GM12878 (cell line): ENCODE measurements around the gene SIN3B. TPM values are rescaled to one million over a fixed set of nuclear protein-coding genes. Genes with fewer than 3 reads are reported as not detected.
A peak's percentile ranks its signal among the peaks of the same experiment; 100 is the strongest.

Experiments used
- ATAC-seq: fragments of 200-7000 bp; cut with Tn5 transposase; 3 replicates; pipeline ENCODE4 v1.9.1; 2020; ENCODE audit warnings: mild to moderate bottlenecking, moderate library complexity
- BruUV-seq: library from RNA; stranded (reverse); fragments of 400-500 nt; replicated peaks from 2 replicates; lab custom pipeline; 2021; lab: Mats Ljungman, UMichigan
- CTCF ChIA-PET: fragments of 300-600 bp; sonication (Branson Sonifier 250); formaldehyde crosslinking; extraction: SDS; loops from one replicate; lab custom pipeline; 2021; ENCODE audit warnings: inconsistent platforms; lab: Yijun Ruan, JAX
- POLR2A ChIA-PET: fragments of 350-600 bp; formaldehyde crosslinking; extraction: SDS; loops from one replicate; lab custom pipeline; 2021; ENCODE audit warnings: inconsistent platforms; lab: Charles Lee
- RAD21 ChIA-PET: fragments of 300-600 bp; sonication (Branson Sonifier 250); formaldehyde crosslinking; loops from one replicate; lab custom pipeline; 2023; ENCODE audit warnings: antibody characterized with exemption; ENCODE audit not compliant: unreplicated experiment; lab: Charles Lee
- SMC1A ChIA-PET: fragments of 300-600 bp; sonication (Branson Sonifier 250); formaldehyde crosslinking; loops from one replicate; lab custom pipeline; 2023; ENCODE audit not compliant: unreplicated experiment, uncharacterized antibody; lab: Charles Lee
- DNase-seq: peaks from one replicate; pipeline ENCODE4 v3.0.0-alpha.2; 2011; ENCODE audit warnings: low read depth, low spot score
- FAIRE-seq: peaks from 3 replicates; lab custom pipeline; 2011; peaks lifted over from hg19 to GRCh38; lab: Jason Lieb, UNC
- H2AFZ ChIP-seq: 2 replicates; pipeline ENCODE4 v1.6.0; 2011; ENCODE audit warnings: low read depth, low read length, control low read depth; ENCODE audit not compliant: control insufficient read depth
- H3K27ac ChIP-seq: 2 replicates; pipeline ENCODE4 v1.5.1; 2011; ENCODE audit warnings: control low read depth; ENCODE audit not compliant: control insufficient read depth, insufficient read depth
- H3K27me3 ChIP-seq, 2 experiments: replicated peaks in 1 of 2; 2 replicates each; pipeline versions ENCODE4 v1.6.0 to v1.6.1; 2011; ENCODE audit warnings: low read length in 1 of 2; ENCODE audit not compliant: control insufficient read depth in 2 of 2, insufficient read depth in 2 of 2
- H3K36me3 ChIP-seq, 2 experiments: 2 replicates each; pipeline ENCODE4 v1.5.1; 2011; ENCODE audit warnings: low read length in 1 of 2; ENCODE audit not compliant: control insufficient read depth in 2 of 2, insufficient read depth in 2 of 2
- H3K4me1 ChIP-seq: 2 replicates; pipeline ENCODE4 v1.6.1; 2011; ENCODE audit warnings: mild to moderate bottlenecking, low read length, moderate library complexity, mixed read lengths; ENCODE audit not compliant: control insufficient read depth, insufficient read depth
- H3K4me2 ChIP-seq: 2 replicates; pipeline ENCODE4 v1.6.0; 2011; ENCODE audit warnings: control low read depth; ENCODE audit not compliant: control insufficient read depth, insufficient read depth
- H3K4me3 ChIP-seq: fragments of 200-600 bp; sonication (generic); 2 replicates; pipeline ENCODE4 v1.5.1; 2016
- H3K79me2 ChIP-seq: 2 replicates; pipeline ENCODE4 v1.6.0; 2011; ENCODE audit warnings: low read length; ENCODE audit not compliant: control insufficient read depth, insufficient read depth
- H3K9ac ChIP-seq: 2 replicates; pipeline ENCODE4 v1.8.0; 2011; ENCODE audit warnings: low read length, control low read depth, mixed read lengths; ENCODE audit not compliant: control insufficient read depth, insufficient read depth
- H3K9me3 ChIP-seq: replicated peaks from 3 replicates; pipeline ENCODE4 v1.5.1; 2011; ENCODE audit warnings: mild to moderate bottlenecking, low read length; ENCODE audit not compliant: control insufficient read depth, insufficient read depth
- H4K20me1 ChIP-seq: 2 replicates; pipeline ENCODE4 v1.6.0; 2011; ENCODE audit not compliant: control insufficient read depth, insufficient read depth
- BHLHE40 ChIP-seq, 2 experiments: fragments of 450-650 bp in 1 of 2; IDR thresholded peaks; 2 replicates each; pipeline ENCODE4 v1.6.1; 2011 to 2017; ENCODE audit warnings: low read depth in 2 of 2, borderline replicate concordance in 1 of 2, improper control_type of control experiment in 1 of 2, low read length in 1 of 2, mild to moderate bottlenecking in 1 of 2
- CHD1 ChIP-seq: IDR thresholded peaks from 2 replicates; pipeline ENCODE4 v1.6.1; 2012; ENCODE audit warnings: low read depth, low read length, improper control_type of control experiment
- FOXK2 ChIP-seq: fragments of 450-650 bp; IDR thresholded peaks from 2 replicates; pipeline ENCODE4 v1.6.1; 2017; ENCODE audit warnings: mild to moderate bottlenecking, moderate library complexity
- JUNB ChIP-seq: IDR thresholded peaks from 2 replicates; pipeline ENCODE4 v1.6.1; 2016; ENCODE audit warnings: antibody characterized with exemption, mild to moderate bottlenecking
- JUND ChIP-seq: IDR thresholded peaks from 2 replicates; pipeline ENCODE4 v1.6.1; 2012; ENCODE audit warnings: low read depth, mild to moderate bottlenecking, low read length, improper control_type of control experiment, moderate library complexity
- KAT2A ChIP-seq: conservative IDR thresholded peaks from 2 replicates; pipeline ENCODE4 v1.6.1; 2011; ENCODE audit warnings: low read depth, low read length; ENCODE audit not compliant: control insufficient read depth
- POLR2AphosphoS2 ChIP-seq: IDR thresholded peaks from 2 replicates; pipeline ENCODE4 v1.6.1; 2011; ENCODE audit warnings: low read depth, mild to moderate bottlenecking, low read length, improper control_type of control experiment, moderate library complexity
- SREBF1 ChIP-seq: IDR thresholded peaks from 2 replicates; pipeline ENCODE4 v1.6.1; 2012; ENCODE audit warnings: mild to moderate bottlenecking, low read length
- TCF7 ChIP-seq: IDR thresholded peaks from 2 replicates; pipeline ENCODE4 v1.6.1; 2014; ENCODE audit warnings: antibody characterized with exemption, borderline replicate concordance
- WGBS: methylation state at CpG from one replicate; pipeline ENCODE4 v1.1.6; 2016; ENCODE audit warnings: low lambda C conversion rate; ENCODE audit not compliant: insufficient replicate concordance, insufficient coverage; ENCODE audit errors: missing lambda C conversion rate; 5-methylcytosine and 5-hydroxymethylcytosine counted together
- in situ Hi-C: fragments of 300-500 bp; cut with MboI; formaldehyde crosslinking; loops from 9 replicates; pipeline ENCODE4 v1.14.3; 2018; ENCODE audit warnings: mixed read lengths
- intact Hi-C: fragments of 100-400 bp; cut with micrococcal nuclease; formaldehyde crosslinking; loops from one replicate; pipeline ENCODE4 v1.14.2; 2022; ENCODE audit not compliant: unreplicated experiment
- polyA plus RNA-seq, 11 experiments: library from polyadenylated mRNA; depleted of rRNA in 4 of 11; unstranded in 6 of 11; stranded (reverse) in 5 of 11; fragments of >200 nt; fragmentation: Nextera tagmentation in 4 of 11; fragmentation: Illumina TruSeq in 1 of 11; extraction: Ambion mirVana in 4 of 11; extraction: Trizol in 1 of 11; gene quantifications; 1 replicate in 1 of 11; 2 replicates in 10 of 11; pipeline versions ENCODE4 v1.2.1 to v1.2.3, GENCODE V29; 2011 to 2016; ENCODE audit warnings: inconsistent platforms in 2 of 11, missing spikeins in 2 of 11, low read depth in 1 of 11
- total RNA-seq, 4 experiments: library from RNA; depleted of rRNA in 3 of 4; stranded (reverse); fragments of >200 nt in 3 of 4; fragmentation: Illumina TruSeq in 1 of 4; extraction: Trizol in 1 of 4; gene quantifications; 2 replicates each; pipeline versions ENCODE4 v1.2.1 to v1.2.3, GENCODE V29; 2013 to 2021

The SIN3B gene
- total and polyA plus RNA-seq, 10 of the 15 experiments (the other 5 are each of a cell fraction or from before 2014, with no cell fraction given): 0.68 to 34.5 (median 15.8) TPM

DNA sequence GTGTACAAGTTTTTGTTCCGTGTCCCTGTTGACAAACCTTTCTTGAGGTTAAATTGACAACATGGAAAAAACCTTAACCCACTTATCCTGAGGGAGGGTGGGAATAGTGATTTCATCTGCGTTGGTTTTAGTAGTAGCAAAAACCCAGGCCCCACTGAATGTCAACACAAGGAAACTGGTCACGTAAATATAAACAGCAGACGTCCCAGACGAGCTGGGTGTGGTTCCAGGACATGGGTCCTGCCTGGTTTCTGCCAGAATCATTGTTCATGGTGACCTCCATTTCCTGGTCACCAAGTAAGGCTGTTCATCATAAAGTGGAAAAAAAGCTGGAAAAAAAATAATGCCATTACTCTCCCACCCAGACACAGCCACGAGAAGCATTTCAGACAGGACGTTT lies 42.7 kb downstream of the SIN3B start:
- no peaks in the 10 kb centered on the region for H4K20me1 ChIP-seq
- ChIA-PET POLR2A (interaction anchor here (0.6 kb wide), 1 partner anchor 140 kb away, joined by 3 read pairs; no protein-coding TSS in a partner anchor), RAD21 (no interaction called here), CTCF (no interaction called here), SMC1A (no interaction called here)
- H3K27me3 ChIP-seq: no peaks in the 10 kb centered on the region
- H3K27ac ChIP-seq: no peak overlapping the region
- H3K4me3 ChIP-seq: no peak overlapping the region
- in situ Hi-C loops (no loop called here), intact Hi-C loops (no loop called here)
- no peak for FAIRE-seq
- H2AFZ ChIP-seq: no peak overlapping the region
- no peak for TF ChIP-seq BHLHE40 (IDR thresholded peaks at IDR 0.05; ENCODE audit: borderline replicate concordance in 1 of 2, low read depth in 2 of 2, low read length in 1 of 2)
- TF ChIP-seq JUND: no peak
- no peak for TF ChIP-seq SREBF1
- TF ChIP-seq KAT2A: no peak
- no peak for TF ChIP-seq JUNB
- TF ChIP-seq TCF7: no peak
- no peak for TF ChIP-seq CHD1
- TF ChIP-seq POLR2AphosphoS2: no peak
- peaks cover 8% of the 10 kb centered on the region; the same call in 2 of the 3 replicates for H3K9me3 ChIP-seq
- H3K4me2 ChIP-seq: no peak overlapping the region
- ATAC-seq: no peak
- TSS peak; percentile 48 for BruUV-seq
- peaks cover 14 to 25% of the 10 kb centered on the region in 2 experiments for H3K36me3 ChIP-seq
- no peak overlapping the region for H3K9ac ChIP-seq
- no peak for DNase-seq
- H3K4me1 ChIP-seq: peaks cover 5% of the 10 kb centered on the region
- H3K79me2 ChIP-seq: no peaks in the 10 kb centered on the region
- WGBS: 98% methylated on average over 7 of the region's 7 CpGs

DNA sequence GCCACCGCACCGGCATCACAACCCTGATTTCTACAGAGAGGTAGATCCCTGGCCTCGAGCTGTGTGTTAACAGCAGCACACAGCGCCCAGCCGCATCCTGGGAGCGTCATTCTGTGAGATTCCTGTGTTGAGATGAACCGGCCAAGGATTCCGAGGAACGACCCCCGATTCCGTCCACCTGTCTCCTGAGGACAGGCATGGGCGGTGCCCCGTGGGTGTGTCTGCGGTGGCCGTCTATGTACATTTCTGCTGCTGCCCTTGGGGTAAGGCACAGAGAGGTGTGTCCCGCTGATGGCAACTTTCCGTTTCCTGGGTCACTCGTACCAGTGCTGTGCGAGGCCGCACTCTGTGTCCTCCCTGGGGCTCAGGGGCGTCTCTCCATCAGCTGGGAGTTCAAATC lies 43.5 kb downstream of the SIN3B start:
- ATAC-seq (no peak), FAIRE-seq (no peak), DNase-seq (no peak)
- SMC1A ChIA-PET: no interaction called here
- 97% methylated on average over 21 of the region's 21 CpGs for WGBS
- H3K36me3 ChIP-seq: peaks cover 10 to 30% of the 10 kb centered on the region in 2 experiments
- no TSS peak for BruUV-seq
- TF ChIP-seq FOXK2: no peak
- RAD21 ChIA-PET: no interaction called here
- H3K4me3 ChIP-seq: no peak overlapping the region
- peaks cover 8% of the 10 kb centered on the region; the same call in 2 of the 3 replicates for H3K9me3 ChIP-seq
- no peak overlapping the region for H3K4me2 ChIP-seq
- H3K79me2 ChIP-seq: no peaks in the 10 kb centered on the region
- H3K27me3 ChIP-seq: no peaks in the 10 kb centered on the region
- intact Hi-C loops (no loop called here), in situ Hi-C loops (no loop called here)
- H3K27ac ChIP-seq: no peak overlapping the region
- H3K9ac ChIP-seq: no peak overlapping the region
- POLR2A ChIA-PET: no interaction called here
- H2AFZ ChIP-seq: no peak overlapping the region
- CTCF ChIA-PET: no interaction called here
- peaks cover 6% of the 10 kb centered on the region for H3K4me1 ChIP-seq
- H4K20me1 ChIP-seq: no peaks in the 10 kb centered on the region
